Peyer's patch (tissue), 4 donors: ENCODE results near the gene CENPX.

Experiments used
- CTCF ChIP-seq, 6 experiments: fragments of 450-650 bp in 4 of 6; fragments of 200-600 bp in 2 of 6; sonication (generic) in 1 of 6; IDR thresholded peaks; one replicate each; pipeline ENCODE4 v1.5.1; 2017 to 2019; ENCODE audit warnings: antibody characterized with exemption in 6 of 6, mild to moderate bottlenecking in 3 of 6, moderate library complexity in 1 of 6
- POLR2A ChIP-seq, 2 donors: fragments of 450-650 bp; IDR thresholded peaks; one replicate each; pipeline ENCODE4 v1.5.1; 2017; ENCODE audit warnings: antibody characterized with exemption in 2 of 2, mild to moderate bottlenecking in 2 of 2, moderate library complexity in 2 of 2

- TF ChIP-seq CTCF (IDR thresholded peaks at IDR 0.05): no peak
- no peak for TF ChIP-seq POLR2A (IDR thresholded peaks at IDR 0.05)
Measured at GRCh38 chr17:82031885-82032627, 9.4 kb upstream of the CENPX start.
